HEK293 (cell line): ENCODE measurements around the gene GPX3.

ENCODE experiments used
- CTCF ChIA-PET: fragments of 350-600 bp; formaldehyde crosslinking; extraction: SDS; loops from one replicate; lab custom pipeline; 2021; ENCODE audit warnings: antibody characterized with exemption; lab: Yijun Ruan, JAX
- POLR2A ChIA-PET: fragments of 300-600 bp; formaldehyde crosslinking; extraction: SDS; loops from one replicate; lab custom pipeline; 2020; ENCODE audit warnings: antibody characterized with exemption, inconsistent platforms; lab: Yijun Ruan, JAX
- H3K27ac ChIP-seq: fragments of 200-500 bp; sonication (Bioruptor generic); 2 replicates; pipeline ENCODE4 v1.5.1; 2014; ENCODE audit warnings: low read depth, low read length, control low read depth, inconsistent platforms; ENCODE audit errors: extremely low read depth
- H3K36me3 ChIP-seq, 2 experiments: fragments of 200-500 bp in 1 of 2; sonication (Bioruptor generic) in 1 of 2; 1 replicate in 1 of 2; 2 replicates in 1 of 2; pipeline ENCODE4 v1.5.1; 2014 to 2017; ENCODE audit warnings: inconsistent platforms in 2 of 2, low read length in 2 of 2; ENCODE audit not compliant: control insufficient read depth in 2 of 2, insufficient read depth in 1 of 2
- H3K4me1 ChIP-seq: fragments of 200-500 bp; sonication (Bioruptor generic); 2 replicates; pipeline ENCODE4 v1.5.1; 2014; ENCODE audit warnings: mild to moderate bottlenecking, low read length, inconsistent platforms; ENCODE audit not compliant: control insufficient read depth, insufficient read depth
- H3K4me3 ChIP-seq: 2 replicates; pipeline ENCODE4 v1.5.1; 2011; ENCODE audit warnings: low read depth, mild to moderate bottlenecking, control low read depth, low read length, moderate library complexity
- H3K9me3 ChIP-seq: fragments of 200-500 bp; sonication (Bioruptor generic); 2 replicates; pipeline ENCODE4 v1.5.1; 2014; ENCODE audit warnings: low read depth, low read length, inconsistent platforms; ENCODE audit not compliant: control insufficient read depth, insufficient read depth
- KLF9 ChIP-seq: fragments of 450-650 bp; formaldehyde crosslinking; IDR thresholded peaks from 2 replicates; pipeline ENCODE4 v1.5.1; 2016; ENCODE audit warnings: missing biosample characterization, missing genetic modification characterization, low read depth
- PBX3 ChIP-seq: sonication (generic); formaldehyde crosslinking; IDR thresholded peaks from 2 replicates; pipeline ENCODE4 v1.8.1; 2022; ENCODE audit warnings: mild to moderate bottlenecking, moderate library complexity, missing genetic modification reagents
- PRDM2 ChIP-seq: fragments of 450-650 bp; formaldehyde crosslinking; IDR thresholded peaks from 2 replicates; pipeline ENCODE4 v1.5.1; 2016; ENCODE audit warnings: missing biosample characterization, missing genetic modification characterization, borderline replicate concordance
- TRIM28 ChIP-seq: IDR thresholded peaks from 2 replicates; pipeline ENCODE4 v1.6.1; 2011; ENCODE audit warnings: low read length, control low read depth, borderline replicate concordance
- ZBTB10 ChIP-seq: fragments of 450-650 bp; formaldehyde crosslinking; IDR thresholded peaks from 2 replicates; pipeline ENCODE4 v1.5.1; 2016; ENCODE audit warnings: missing biosample characterization, missing genetic modification characterization
- ZNF10 ChIP-seq: fragments of 450-650 bp; formaldehyde crosslinking; IDR thresholded peaks from 2 replicates; pipeline ENCODE4 v1.5.1; 2017; ENCODE audit warnings: missing biosample characterization, missing genetic modification characterization
- ZNF146 ChIP-seq: fragments of 450-650 bp; formaldehyde crosslinking; IDR thresholded peaks from 2 replicates; pipeline ENCODE4 v1.5.1; 2016; ENCODE audit warnings: missing biosample characterization, missing genetic modification characterization
- ZNF174 ChIP-seq: fragments of 450-650 bp; formaldehyde crosslinking; IDR thresholded peaks from 2 replicates; pipeline ENCODE4 v1.5.0; 2017; ENCODE audit warnings: missing biosample characterization, mild to moderate bottlenecking, missing genetic modification characterization
- ZNF184 ChIP-seq: fragments of 450-650 bp; IDR thresholded peaks from 2 replicates; pipeline ENCODE4 v1.5.1; 2018; ENCODE audit warnings: missing biosample characterization, mild to moderate bottlenecking, missing genetic modification characterization
- ZNF239 ChIP-seq: fragments of 450-650 bp; formaldehyde crosslinking; IDR thresholded peaks from 2 replicates; pipeline ENCODE4 v1.5.1; 2016; ENCODE audit warnings: missing biosample characterization, missing genetic modification characterization
- ZNF514 ChIP-seq: fragments of 450-650 bp; formaldehyde crosslinking; IDR thresholded peaks from 2 replicates; pipeline ENCODE4 v1.5.1; 2016; ENCODE audit warnings: missing biosample characterization, missing genetic modification characterization
- ZNF544 ChIP-seq: fragments of 450-650 bp; formaldehyde crosslinking; IDR thresholded peaks from 2 replicates; pipeline ENCODE4 v1.5.0; 2017; ENCODE audit warnings: missing biosample characterization, missing genetic modification characterization
- ZNF747 ChIP-seq: fragments of 450-650 bp; formaldehyde crosslinking; IDR thresholded peaks from 2 replicates; pipeline ENCODE4 v1.5.1; 2016; ENCODE audit warnings: missing biosample characterization, missing genetic modification characterization

Gene GPX3

GRCh38 chr5:151023047-151023615, 2.7 kb downstream of the GPX3 start:
- CTCF ChIA-PET, result no interaction called here

More at GRCh38 chr5:151023047-151023615, 2.7 kb downstream of the GPX3 start:
- no peaks in the 10 kb centered on the region for H3K4me1 ChIP-seq
- POLR2A ChIA-PET, result no interaction called here
- H3K36me3 ChIP-seq, result peaks cover 0 to 22% of the 10 kb centered on the region in 2 experiments; a peak in 1 of 3 replicates
- H3K9me3 ChIP-seq, result no peaks in the 10 kb centered on the region
- TF ChIP-seq ZNF146 (no peak), TRIM28 (no peak), ZNF239 (tag by site-specific recombination) (no peak), ZBTB10 (tag by site-specific recombination) (no peak), KLF9 (tag by site-specific recombination) (no peak), ZNF514 (tag by site-specific recombination) (no peak), PRDM2 (tag by site-specific recombination) (no peak), ZNF184 (tag by site-specific recombination) (no peak), ZNF544 (tag by site-specific recombination) (no peak), ZNF747 (tag by site-specific recombination) (no peak), ZNF10 (tag by site-specific recombination) (no peak), PBX3 (CRISPR knock-in tag) (no peak), ZNF174 (tag by site-specific recombination) (no peak)
- no peak overlapping the region for H3K27ac ChIP-seq
- H3K4me3 ChIP-seq, result no peak overlapping the region
